Neural cell (in vitro differentiated cells): ENCODE measurements around the gene FOXJ1. TPM values are rescaled to one million over a fixed set of nuclear protein-coding genes. Genes with fewer than 3 reads are reported as not detected.

Source experiments
- H2AFZ ChIP-seq: fragments of 200-600, 300-800 bp; sonication (generic), shearing (Covaris generic); 2 replicates; pipeline ENCODE4 v1.6.0; 2014; ENCODE audit warnings: low read depth, mild to moderate bottlenecking, antibody characterized with exemption, low read length, moderate library complexity
- H3F3A ChIP-seq: fragments of 200-600 bp; shearing (Covaris generic); 2 replicates; pipeline ENCODE4 v1.6.1; 2016; ENCODE audit warnings: mild to moderate bottlenecking, moderate library complexity, mixed read lengths, antibody characterized with exemption, low read length; ENCODE audit not compliant: insufficient read depth, poor library complexity, severe bottlenecking
- H3K27ac ChIP-seq: fragments of 200-600, 300-800 bp; sonication (generic), shearing (Covaris generic); 2 replicates; pipeline ENCODE4 v1.5.1; 2014; ENCODE audit warnings: mild to moderate bottlenecking, low read length, moderate library complexity
- H3K27me3 ChIP-seq: fragments of 300-800, 200-600 bp; sonication (generic), shearing (Covaris generic); 2 replicates; pipeline ENCODE4 v1.6.0; 2014; ENCODE audit warnings: mild to moderate bottlenecking, low read depth, low read length, moderate library complexity; ENCODE audit not compliant: insufficient read depth
- H3K36me3 ChIP-seq: fragments of 300-800, 200-600 bp; sonication (generic), shearing (Covaris generic); 2 replicates; pipeline ENCODE4 v1.5.1; 2014; ENCODE audit warnings: mild to moderate bottlenecking, antibody characterized with exemption, low read length, moderate library complexity; ENCODE audit not compliant: insufficient read depth
- H3K4me2 ChIP-seq: fragments of 300-800, 200-600 bp; sonication (generic), shearing (Covaris generic); 2 replicates; pipeline ENCODE4 v1.6.0; 2014; ENCODE audit warnings: mild to moderate bottlenecking, low read length
- H3K4me3 ChIP-seq: fragments of 300-800, 200-600 bp; sonication (generic), shearing (Covaris generic); 2 replicates; pipeline ENCODE4 v1.5.1; 2014; ENCODE audit warnings: mild to moderate bottlenecking, low read length, moderate library complexity
- H3K79me2 ChIP-seq: fragments of 200-600 bp; shearing (Covaris generic); replicated peaks from 2 replicates; pipeline ENCODE4 v1.6.0; 2014; ENCODE audit warnings: mild to moderate bottlenecking, low read length, moderate library complexity; ENCODE audit not compliant: insufficient read depth
- H3K9ac ChIP-seq: fragments of 300-800, 200-600 bp; sonication (generic), shearing (Covaris generic); 2 replicates; pipeline ENCODE4 v1.6.1; 2016; ENCODE audit warnings: mild to moderate bottlenecking, low read length, mixed read lengths
- H3K9me2 ChIP-seq: fragments of 200-600 bp; shearing (Covaris generic); 2 replicates; pipeline ENCODE4 v1.6.1; 2016; ENCODE audit warnings: mild to moderate bottlenecking, low read length, mixed read lengths; ENCODE audit not compliant: insufficient read depth
- H3K9me3 ChIP-seq: fragments of 200-600, 300-800 bp; sonication (generic), shearing (Covaris generic); 2 replicates; pipeline ENCODE4 v1.6.1; 2016; ENCODE audit warnings: mild to moderate bottlenecking, mixed run types, low read length, moderate library complexity, mixed read lengths
- H4K20me1 ChIP-seq: fragments of 200-600 bp; shearing (Covaris generic); 2 replicates; pipeline ENCODE4 v1.6.1; 2016; ENCODE audit warnings: mild to moderate bottlenecking, mixed run types; ENCODE audit not compliant: insufficient read depth
- CTCF ChIP-seq: fragments of 450-650 bp; IDR thresholded peaks from 2 replicates; pipeline ENCODE4 v1.5.1; 2014; ENCODE audit warnings: antibody characterized with exemption, mild to moderate bottlenecking, moderate library complexity; ENCODE audit not compliant: poor library complexity, severe bottlenecking
- EP300 ChIP-seq: fragments of 450-650 bp; conservative IDR thresholded peaks from 2 replicates; pipeline ENCODE4 v1.6.1; 2014; ENCODE audit warnings: antibody characterized with exemption, mild to moderate bottlenecking, moderate library complexity; ENCODE audit not compliant: poor library complexity, severe bottlenecking
- EZH2 ChIP-seq: fragments of 200-600, 300-800 bp; shearing (Covaris generic), sonication (generic); IDR thresholded peaks from 2 replicates; pipeline ENCODE4 v1.6.1; 2014; ENCODE audit warnings: antibody characterized with exemption, low read length, borderline replicate concordance, mild to moderate bottlenecking; ENCODE audit not compliant: insufficient read depth, poor library complexity, severe bottlenecking
- MXI1 ChIP-seq: fragments of 450-650 bp; conservative IDR thresholded peaks from 2 replicates; pipeline ENCODE4 v1.6.1; 2014; ENCODE audit warnings: antibody characterized with exemption, mild to moderate bottlenecking; ENCODE audit not compliant: poor library complexity, severe bottlenecking
- POLR2AphosphoS5 ChIP-seq: IDR thresholded peaks from 2 replicates; pipeline ENCODE4 v1.6.1; 2012
- RAD21 ChIP-seq: fragments of 450-650 bp; conservative IDR thresholded peaks from 2 replicates; pipeline ENCODE4 v1.6.1; 2014; ENCODE audit warnings: antibody characterized with exemption, mild to moderate bottlenecking, moderate library complexity
- REST ChIP-seq: IDR thresholded peaks from 2 replicates; pipeline ENCODE4 v1.6.1; 2012; ENCODE audit warnings: borderline replicate concordance
- SMC3 ChIP-seq: fragments of 450-650 bp; conservative IDR thresholded peaks from 2 replicates; pipeline ENCODE4 v1.6.1; 2014; ENCODE audit warnings: antibody characterized with exemption, mild to moderate bottlenecking, moderate library complexity; ENCODE audit not compliant: poor library complexity
- TAF1 ChIP-seq: IDR thresholded peaks from 2 replicates; pipeline ENCODE4 v1.6.1; 2012; ENCODE audit warnings: low read depth
- polyA plus RNA-seq: library from polyadenylated mRNA; depleted of rRNA; stranded (reverse); fragments of >200 nt; gene quantifications from 2 replicates; pipeline ENCODE4 v1.2.3, GENCODE V29; 2014

Gene FOXJ1
- polyA plus RNA-seq, 1 donor from 2014 or later = 0.56 TPM

- Histone ChIP-seq H3F3A (no peaks in the 10 kb centered on the region), H3K27me3 (no peaks in the 10 kb centered on the region), H3K27ac (no peak overlapping the region), H3K4me2 (no peak overlapping the region), H3K9me2 (no peaks in the 10 kb centered on the region), H3K9ac (no peak overlapping the region), H2AFZ (no peak overlapping the region), H3K9me3 (no peaks in the 10 kb centered on the region), H3K36me3 (no peaks in the 10 kb centered on the region), H4K20me1 (no peaks in the 10 kb centered on the region), H3K79me2 (no peaks in the 10 kb centered on the region), H3K4me3 (no peak overlapping the region)
- no peak for TF ChIP-seq CTCF
- no peak for TF ChIP-seq SMC3
- no peak for TF ChIP-seq POLR2AphosphoS5
Observed at GRCh38 chr17:76151896-76152454, 10.9 kb upstream of the FOXJ1 start.

GRCh38 chr17:76150712-76151622 lies 9.9 kb upstream of the FOXJ1 start:
- no peak overlapping the region for H3K9ac ChIP-seq
- H3K4me2 ChIP-seq = no peak overlapping the region
- H4K20me1 ChIP-seq = no peaks in the 10 kb centered on the region
- H2AFZ ChIP-seq = no peak overlapping the region
- H3K27ac ChIP-seq = no peak overlapping the region
- H3K79me2 ChIP-seq = no peaks in the 10 kb centered on the region
- no peak overlapping the region for H3K4me3 ChIP-seq
- H3K36me3 ChIP-seq = no peaks in the 10 kb centered on the region
- H3K9me3 ChIP-seq = no peaks in the 10 kb centered on the region
- H3F3A ChIP-seq = no peaks in the 10 kb centered on the region
- H3K27me3 ChIP-seq = no peaks in the 10 kb centered on the region
- no peaks in the 10 kb centered on the region for H3K9me2 ChIP-seq
- no peak for TF ChIP-seq RAD21
- TF ChIP-seq EP300 = no peak
- no peak for TF ChIP-seq POLR2AphosphoS5
- TF ChIP-seq CTCF = no peak
- TF ChIP-seq TAF1 = no peak
- no peak for TF ChIP-seq EZH2
- no peak for TF ChIP-seq REST
- no peak for TF ChIP-seq MXI1
- TF ChIP-seq SMC3 = no peak
